Measurements from ENCODE around the gene DYRK1A.

- TF ChIP-seq CTCF (conservative IDR thresholded peaks at IDR 0.05; ENCODE audit: low read depth, low read length), result no peak
- no peak for TF ChIP-seq EZH2 (IDR thresholded peaks at IDR 0.05; ENCODE audit: low read length, unreplicated experiment)
- TF ChIP-seq EZH2phosphoT487 (IDR thresholded peaks at IDR 0.05; ENCODE audit: borderline replicate concordance, low read length), result no peak
These were observed 201.8 kb downstream of the DYRK1A start for GRCh38 chr21:37568415-37568814.
